HUDEP-2 (cell line): ENCODE measurements around the gene LRP5.

Experiments used
- DNase-seq, 76 experiments: peaks; one replicate each; lab custom pipeline; 2025; ENCODE audit not compliant: unreplicated experiment in 76 of 76; lab: John Stamatoyannopoulos, UW

LRP5 gene

GRCh38 chr11:68327586-68328370 is 15.4 kb downstream of the LRP5 start:
- DNase-seq, result no peak

- no peak for DNase-seq
Measured at GRCh38 chr11:68328374-68329091, 16.1 kb downstream of the LRP5 start.

GRCh38 chr11:68329536-68329935 is 17.1 kb downstream of the LRP5 start:
- DNase-seq, result no peak

- DNase-seq, result no peak
Measured at GRCh38 chr11:68329978-68330699, 17.7 kb downstream of the LRP5 start.

GRCh38 chr11:68330700-68331337 is 18.4 kb downstream of the LRP5 start:
- no peak for DNase-seq

GRCh38 chr11:68331338-68331947 is 19.1 kb downstream of the LRP5 start:
- no peak for DNase-seq

- no peak for DNase-seq
Measured at GRCh38 chr11:68332186-68332585, 19.8 kb downstream of the LRP5 start.

- DNase-seq, result no peak
Measured at GRCh38 chr11:68333173-68333572, 20.8 kb downstream of the LRP5 start.

GRCh38 chr11:68334923-68335322 is 22.5 kb downstream of the LRP5 start:
- DNase-seq, result no peak

- DNase-seq, result no peak
Measured at GRCh38 chr11:68335683-68336082, 23.3 kb downstream of the LRP5 start.

GRCh38 chr11:68336716-68337115 is 24.3 kb downstream of the LRP5 start:
- DNase-seq, result no peak

- DNase-seq, result peak in 2 of 76 experiments; percentile 14 to 27
Measured at GRCh38 chr11:68337399-68337835, 25.0 kb downstream of the LRP5 start.

- DNase-seq, result peak in 73 of 76 experiments; percentile 12 to 84 (median 63)
Measured at GRCh38 chr11:68338051-68338780, 25.8 kb downstream of the LRP5 start.

GRCh38 chr11:68340003-68340767 is 27.8 kb downstream of the LRP5 start:
- no peak for DNase-seq

GRCh38 chr11:68340784-68341556 is 28.6 kb downstream of the LRP5 start:
- no peak for DNase-seq

- no peak for DNase-seq
Measured at GRCh38 chr11:68341557-68342458, 29.4 kb downstream of the LRP5 start.

GRCh38 chr11:68342459-68343158 is 30.2 kb downstream of the LRP5 start:
- no peak for DNase-seq
